ENCODE data around the gene SNRNP48. TPM values are rescaled to one million over a fixed set of nuclear protein-coding genes. Genes with fewer than 3 reads are reported as not detected.

SNRNP48 gene
- total RNA-seq, 1 donor from 2014 or later = 13.1 TPM

DNA sequence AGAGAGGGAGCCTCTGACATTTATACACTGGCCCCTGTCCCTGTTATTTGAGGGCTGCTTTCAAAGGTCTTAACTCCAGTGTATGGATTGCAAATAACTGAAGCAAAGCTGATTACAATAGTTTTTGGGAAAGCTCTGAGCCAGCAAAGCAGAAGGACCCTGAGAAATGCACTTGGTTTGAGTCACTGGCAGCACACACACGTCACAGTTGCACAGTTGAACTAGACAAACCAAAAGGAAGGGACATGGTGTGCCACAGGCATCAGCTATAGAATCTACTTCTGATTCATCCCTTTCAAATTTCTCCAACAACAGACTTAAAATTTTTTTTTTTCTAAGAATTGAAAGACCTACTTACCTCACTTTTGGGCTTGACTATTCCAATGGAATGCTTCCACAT is 56.4 kb downstream of the SNRNP48 start:
- Histone ChIP-seq H3K79me2 (ENCODE audit: insufficient read depth, low read length) (no peaks in the 10 kb centered on the region), H3K27me3 (ENCODE audit: insufficient read depth, low read length) (no peaks in the 10 kb centered on the region), H3K36me3 (ENCODE audit: insufficient read depth, low read length) (no peaks in the 10 kb centered on the region), H4K20me1 (ENCODE audit: insufficient read depth, low read length) (no peaks in the 10 kb centered on the region), H2AFZ (ENCODE audit: low read depth, low read length) (no peak overlapping the region), H3K4me2 (ENCODE audit: low read length) (no peak overlapping the region), H3K27ac (ENCODE audit: low read depth, low read length) (no peak overlapping the region), H3K4me3 (ENCODE audit: insufficient read depth, low read depth, low read length) (no peak overlapping the region), H3K9ac (ENCODE audit: low read length) (no peak overlapping the region), H3K9me3 (ENCODE audit: insufficient read depth, low read depth, low read length) (no peaks in the 10 kb centered on the region), H3K4me1 (ENCODE audit: insufficient read depth, low read length) (peaks cover 5% of the 10 kb centered on the region)
- no peak for DNase-seq (ENCODE audit: low read depth)
- H3K4me1 Mint-ChIP-seq (ENCODE audit: low read depth, unreplicated experiment) = peaks cover 17% of the 10 kb centered on the region
- H3K36me3 Mint-ChIP-seq (ENCODE audit: low read depth, unreplicated experiment) = no peaks in the 10 kb centered on the region
- peaks cover 9% of the 10 kb centered on the region for H3K27me3 Mint-ChIP-seq (ENCODE audit: low read depth, unreplicated experiment)
- H3K27ac Mint-ChIP-seq (ENCODE audit: unreplicated experiment) = no peak overlapping the region
- no peaks in the 10 kb centered on the region for H3K9me3 Mint-ChIP-seq (ENCODE audit: unreplicated experiment)
- TF ChIP-seq EZH2 (IDR thresholded peaks at IDR 0.05; ENCODE audit: insufficient read depth, low read length) = no peak
- TF ChIP-seq, protein P1, sequence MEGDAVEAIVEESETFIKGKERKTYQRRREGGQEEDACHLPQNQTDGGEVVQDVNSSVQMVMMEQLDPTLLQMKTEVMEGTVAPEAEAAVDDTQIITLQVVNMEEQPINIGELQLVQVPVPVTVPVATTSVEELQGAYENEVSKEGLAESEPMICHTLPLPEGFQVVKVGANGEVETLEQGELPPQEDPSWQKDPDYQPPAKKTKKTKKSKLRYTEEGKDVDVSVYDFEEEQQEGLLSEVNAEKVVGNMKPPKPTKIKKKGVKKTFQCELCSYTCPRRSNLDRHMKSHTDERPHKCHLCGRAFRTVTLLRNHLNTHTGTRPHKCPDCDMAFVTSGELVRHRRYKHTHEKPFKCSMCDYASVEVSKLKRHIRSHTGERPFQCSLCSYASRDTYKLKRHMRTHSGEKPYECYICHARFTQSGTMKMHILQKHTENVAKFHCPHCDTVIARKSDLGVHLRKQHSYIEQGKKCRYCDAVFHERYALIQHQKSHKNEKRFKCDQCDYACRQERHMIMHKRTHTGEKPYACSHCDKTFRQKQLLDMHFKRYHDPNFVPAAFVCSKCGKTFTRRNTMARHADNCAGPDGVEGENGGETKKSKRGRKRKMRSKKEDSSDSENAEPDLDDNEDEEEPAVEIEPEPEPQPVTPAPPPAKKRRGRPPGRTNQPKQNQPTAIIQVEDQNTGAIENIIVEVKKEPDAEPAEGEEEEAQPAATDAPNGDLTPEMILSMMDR (IDR thresholded peaks at IDR 0.05; ENCODE audit: insufficient read depth, low read depth, low read length) = no peak
- peak; percentile 43 for FAIRE-seq
- no peak overlapping the region for H3K4me3 Mint-ChIP-seq (ENCODE audit: unreplicated experiment)

DNA sequence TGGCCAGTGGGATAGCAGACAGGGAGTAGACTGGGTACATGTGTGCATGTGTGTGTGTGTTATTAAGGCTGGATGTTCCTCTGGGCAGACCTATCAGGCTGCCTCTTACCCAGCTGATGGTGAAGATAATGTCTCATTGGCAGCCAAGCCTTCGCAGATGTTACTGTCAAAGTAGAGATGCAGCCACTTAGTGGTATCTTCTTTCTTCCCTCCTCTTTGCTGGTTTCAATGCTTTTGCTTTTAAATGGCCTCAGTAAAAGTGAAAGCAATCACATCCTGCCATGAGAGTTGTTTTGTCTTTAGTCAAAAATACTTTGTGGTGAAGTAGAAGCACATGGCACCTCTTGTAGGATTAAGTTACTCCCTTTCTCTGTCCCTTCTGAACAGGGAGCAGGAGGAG is 57.5 kb downstream of the SNRNP48 start:
- Histone ChIP-seq H3K4me2 (ENCODE audit: low read length) (no peak overlapping the region), H4K20me1 (ENCODE audit: insufficient read depth, low read length) (no peaks in the 10 kb centered on the region), H3K79me2 (ENCODE audit: insufficient read depth, low read length) (no peaks in the 10 kb centered on the region), H3K4me3 (ENCODE audit: insufficient read depth, low read depth, low read length) (no peak overlapping the region), H2AFZ (ENCODE audit: low read depth, low read length) (no peak overlapping the region), H3K36me3 (ENCODE audit: insufficient read depth, low read length) (no peaks in the 10 kb centered on the region), H3K9me3 (ENCODE audit: insufficient read depth, low read depth, low read length) (no peaks in the 10 kb centered on the region), H3K27me3 (ENCODE audit: insufficient read depth, low read length) (no peaks in the 10 kb centered on the region), H3K27ac (ENCODE audit: low read depth, low read length) (no peak overlapping the region), H3K4me1 (ENCODE audit: insufficient read depth, low read length) (peaks cover 2% of the 10 kb centered on the region), H3K9ac (ENCODE audit: low read length) (no peak overlapping the region)
- Mint-ChIP-seq H3K27me3 (ENCODE audit: low read depth, unreplicated experiment) (peaks cover 9% of the 10 kb centered on the region), H3K27ac (ENCODE audit: unreplicated experiment) (no peak overlapping the region), H3K4me1 (ENCODE audit: low read depth, unreplicated experiment) (peaks cover 17% of the 10 kb centered on the region), H3K9me3 (ENCODE audit: unreplicated experiment) (no peaks in the 10 kb centered on the region), H3K36me3 (ENCODE audit: low read depth, unreplicated experiment) (no peaks in the 10 kb centered on the region), H3K4me3 (ENCODE audit: unreplicated experiment) (no peak overlapping the region)
- DNase-seq (ENCODE audit: low read depth) (no peak), FAIRE-seq (no peak)
- TF ChIP-seq, protein P1 (IDR thresholded peaks at IDR 0.05; ENCODE audit: insufficient read depth, low read depth, low read length) = no peak
- no peak for TF ChIP-seq EZH2 (IDR thresholded peaks at IDR 0.05; ENCODE audit: insufficient read depth, low read length)

DNA sequence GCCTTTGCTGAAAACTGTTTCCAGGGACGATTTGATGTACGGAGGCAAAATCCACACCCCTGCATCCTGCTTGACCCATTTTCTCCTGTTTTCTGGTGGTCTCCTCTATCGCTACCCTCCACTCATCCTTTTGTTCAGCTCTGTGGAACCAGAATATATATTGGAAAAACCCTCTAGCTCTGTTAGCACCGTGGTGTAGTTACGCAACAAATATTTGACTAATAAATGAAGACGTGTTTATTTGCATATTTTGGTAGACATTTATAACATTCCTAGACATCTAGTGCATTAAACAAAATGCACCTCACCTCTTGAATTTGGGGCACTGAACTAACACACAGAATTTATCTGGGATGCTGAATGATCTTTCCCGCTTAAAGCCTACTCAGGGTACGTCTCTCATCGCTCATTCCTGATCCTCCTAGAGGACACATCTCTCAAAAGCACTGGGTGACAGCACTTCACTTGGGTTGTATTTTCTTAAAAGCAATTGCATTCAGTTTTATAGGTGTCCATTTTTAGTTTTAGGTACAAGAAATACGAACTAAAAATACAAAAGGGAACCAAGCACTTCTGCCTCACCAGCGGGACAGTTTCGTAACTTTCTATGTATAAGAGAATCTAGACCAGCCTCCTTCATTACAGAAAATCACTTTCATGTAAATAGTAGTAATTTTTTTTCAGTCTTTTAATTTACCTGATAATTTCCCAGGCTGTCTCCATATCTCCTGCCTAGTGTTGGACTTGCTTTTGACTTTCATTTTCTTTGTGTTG is 59.2 kb downstream of the SNRNP48 start:
- no peaks in the 10 kb centered on the region for H3K36me3 Mint-ChIP-seq (ENCODE audit: low read depth, unreplicated experiment)
- Histone ChIP-seq H3K4me1 (ENCODE audit: insufficient read depth, low read length) (peaks cover 2% of the 10 kb centered on the region), H3K4me3 (ENCODE audit: insufficient read depth, low read depth, low read length) (no peak overlapping the region), H3K27ac (ENCODE audit: low read depth, low read length) (no peak overlapping the region), H3K4me2 (ENCODE audit: low read length) (no peak overlapping the region), H2AFZ (ENCODE audit: low read depth, low read length) (no peak overlapping the region), H3K9ac (ENCODE audit: low read length) (no peak overlapping the region), H3K36me3 (ENCODE audit: insufficient read depth, low read length) (no peaks in the 10 kb centered on the region), H3K79me2 (ENCODE audit: insufficient read depth, low read length) (no peaks in the 10 kb centered on the region), H4K20me1 (ENCODE audit: insufficient read depth, low read length) (no peaks in the 10 kb centered on the region), H3K9me3 (ENCODE audit: insufficient read depth, low read depth, low read length) (no peaks in the 10 kb centered on the region), H3K27me3 (ENCODE audit: insufficient read depth, low read length) (no peaks in the 10 kb centered on the region)
- no peak overlapping the region for H3K27ac Mint-ChIP-seq (ENCODE audit: unreplicated experiment)
- no peak for DNase-seq (ENCODE audit: low read depth)
- no peak for FAIRE-seq
- no peak for TF ChIP-seq EZH2 (IDR thresholded peaks at IDR 0.05; ENCODE audit: insufficient read depth, low read length)
- TF ChIP-seq, protein P1 (IDR thresholded peaks at IDR 0.05; ENCODE audit: insufficient read depth, low read depth, low read length) = no peak
- H3K27me3 Mint-ChIP-seq (ENCODE audit: low read depth, unreplicated experiment) = peaks cover 9% of the 10 kb centered on the region
- peaks cover under 1% of the 10 kb centered on the region for H3K9me3 Mint-ChIP-seq (ENCODE audit: unreplicated experiment)
- H3K4me3 Mint-ChIP-seq (ENCODE audit: unreplicated experiment) = no peak overlapping the region
- H3K4me1 Mint-ChIP-seq (ENCODE audit: low read depth, unreplicated experiment) = peaks cover 17% of the 10 kb centered on the region
